Trophoblast cell (in vitro differentiated cells and primary cell): ENCODE data around the gene STMP1.
A peak's percentile ranks its signal among the peaks of the same experiment; 100 is the strongest.

Source experiments
- DNase-seq, 2 donors: peaks; one replicate each; pipeline ENCODE4 v3.0.0-alpha.2; 2016
- H2AFZ ChIP-seq: 2 replicates; pipeline ENCODE4 v1.6.1; 2013; ENCODE audit warnings: low read length, moderate library complexity, mild to moderate bottlenecking; ENCODE audit not compliant: insufficient read depth, poor library complexity
- H2AK5ac ChIP-seq: 2 replicates; pipeline ENCODE4 v1.6.1; 2013; ENCODE audit warnings: mild to moderate bottlenecking, low read length
- H2BK120ac ChIP-seq: 2 replicates; pipeline ENCODE4 v1.6.1; 2013; ENCODE audit warnings: low read length, mild to moderate bottlenecking, moderate library complexity; ENCODE audit not compliant: insufficient read depth, poor library complexity
- H2BK12ac ChIP-seq: 2 replicates; pipeline ENCODE4 v1.6.1; 2013; ENCODE audit warnings: mild to moderate bottlenecking, low read length, moderate library complexity
- H2BK5ac ChIP-seq: 2 replicates; pipeline ENCODE4 v1.6.1; 2013; ENCODE audit warnings: low read length, low read depth, moderate library complexity, mild to moderate bottlenecking; ENCODE audit not compliant: poor library complexity
- H3K14ac ChIP-seq: 2 replicates; pipeline ENCODE4 v1.6.1; 2013; ENCODE audit warnings: mild to moderate bottlenecking, low read length
- H3K18ac ChIP-seq: 2 replicates; pipeline ENCODE4 v1.6.1; 2013; ENCODE audit warnings: mild to moderate bottlenecking, low read length
- H3K23ac ChIP-seq: 2 replicates; pipeline ENCODE4 v1.6.1; 2013; ENCODE audit warnings: low read length
- H3K27ac ChIP-seq: 2 replicates; pipeline ENCODE4 v1.5.1; 2013; ENCODE audit warnings: low read depth, mild to moderate bottlenecking, inconsistent platforms, low read length, moderate library complexity
- H3K27me3 ChIP-seq: 2 replicates; pipeline ENCODE4 v1.6.1; 2013; ENCODE audit warnings: inconsistent platforms, mild to moderate bottlenecking, low read length, moderate library complexity; ENCODE audit not compliant: insufficient read depth
- H3K36me3 ChIP-seq, 2 experiments: 1 replicate in 1 of 2; 2 replicates in 1 of 2; pipeline ENCODE4 v1.6.1; 2013; ENCODE audit warnings: low read length in 2 of 2, mild to moderate bottlenecking in 2 of 2, moderate library complexity in 1 of 2; ENCODE audit not compliant: insufficient read depth in 2 of 2, control insufficient read depth in 1 of 2
- H3K4ac ChIP-seq: 2 replicates; pipeline ENCODE4 v1.6.1; 2013; ENCODE audit warnings: low read depth, mild to moderate bottlenecking, low read length, moderate library complexity
- H3K4me1 ChIP-seq, 2 experiments: 1 replicate in 1 of 2; 2 replicates in 1 of 2; pipeline ENCODE4 v1.6.1; 2013; ENCODE audit warnings: low read length in 2 of 2, mild to moderate bottlenecking in 2 of 2, moderate library complexity in 1 of 2; ENCODE audit not compliant: insufficient read depth in 2 of 2, control insufficient read depth in 1 of 2
- H3K4me2 ChIP-seq: 2 replicates; pipeline ENCODE4 v1.6.1; 2013; ENCODE audit warnings: inconsistent platforms, mild to moderate bottlenecking, low read length, moderate library complexity
- H3K4me3 ChIP-seq: 2 replicates; pipeline ENCODE4 v1.5.1; 2013; ENCODE audit warnings: mild to moderate bottlenecking, low read depth, low read length, inconsistent platforms
- H3K79me1 ChIP-seq: one replicate; pipeline ENCODE4 v1.6.1; 2013; ENCODE audit warnings: low read length
- H3K79me2 ChIP-seq: 2 replicates; pipeline ENCODE4 v1.6.1; 2013; ENCODE audit warnings: low read length, mild to moderate bottlenecking; ENCODE audit not compliant: control insufficient read depth, insufficient read depth, poor library complexity
- H3K9ac ChIP-seq: 2 replicates; pipeline ENCODE4 v1.6.1; 2013; ENCODE audit warnings: mild to moderate bottlenecking, low read length
- H3K9me3 ChIP-seq: 2 replicates; pipeline ENCODE4 v1.6.1; 2013; ENCODE audit warnings: low read depth, mild to moderate bottlenecking, control low read depth, inconsistent platforms, low read length; ENCODE audit not compliant: insufficient read depth
- H4K12ac ChIP-seq: 2 replicates; pipeline ENCODE4 v1.6.1; 2013; ENCODE audit warnings: low read depth, mild to moderate bottlenecking, low read length, moderate library complexity
- H4K8ac ChIP-seq: 2 replicates; pipeline ENCODE4 v1.6.1; 2013; ENCODE audit warnings: low read depth, mild to moderate bottlenecking, low read length, moderate library complexity
- H4K91ac ChIP-seq: one replicate; pipeline ENCODE4 v1.6.1; 2013; ENCODE audit warnings: low read depth, mild to moderate bottlenecking, low read length, moderate library complexity
- WGBS: extraction: QIAGEN DNeasy Blood & Tissue Kit; methylation state at CpG from one replicate; pipeline ENCODE4 v1.1.7; 2013; ENCODE audit warnings: missing lambda C conversion rate; ENCODE audit not compliant: insufficient read length, insufficient coverage; ENCODE audit errors: extremely low coverage; 5-methylcytosine and 5-hydroxymethylcytosine counted together

Gene STMP1

GRCh38 chr7:135644154-135644553, 18.2 kb upstream of the STMP1 start:
- no peak overlapping the region for H2BK5ac ChIP-seq
- no peak for DNase-seq
- H2AFZ ChIP-seq, result no peak overlapping the region
- H4K12ac ChIP-seq, result no peak overlapping the region
- H3K18ac ChIP-seq, result no peak overlapping the region
- H2AK5ac ChIP-seq, result no peak overlapping the region
- no peaks in the 10 kb centered on the region for H3K4me1 ChIP-seq
- H3K4ac ChIP-seq, result no peak overlapping the region
- no peak overlapping the region for H3K23ac ChIP-seq
- no peak overlapping the region for H2BK120ac ChIP-seq
- H3K4me2 ChIP-seq, result no peak overlapping the region
- no peaks in the 10 kb centered on the region for H3K9me3 ChIP-seq
- H3K36me3 ChIP-seq, result peaks cover 21 to 37% of the 10 kb centered on the region in 2 experiments
- H2BK12ac ChIP-seq, result no peak overlapping the region
- WGBS, result no CpG with 5 or more reads among the region's 3 CpGs
- H4K8ac ChIP-seq, result no peak overlapping the region
- no peaks in the 10 kb centered on the region for H3K79me1 ChIP-seq
- no peaks in the 10 kb centered on the region for H3K79me2 ChIP-seq
- no peak overlapping the region for H3K4me3 ChIP-seq
- H3K27ac ChIP-seq, result no peak overlapping the region
- no peak overlapping the region for H4K91ac ChIP-seq
- H3K14ac ChIP-seq, result no peak overlapping the region
- no peaks in the 10 kb centered on the region for H3K27me3 ChIP-seq
- H3K9ac ChIP-seq, result no peak overlapping the region

DNA sequence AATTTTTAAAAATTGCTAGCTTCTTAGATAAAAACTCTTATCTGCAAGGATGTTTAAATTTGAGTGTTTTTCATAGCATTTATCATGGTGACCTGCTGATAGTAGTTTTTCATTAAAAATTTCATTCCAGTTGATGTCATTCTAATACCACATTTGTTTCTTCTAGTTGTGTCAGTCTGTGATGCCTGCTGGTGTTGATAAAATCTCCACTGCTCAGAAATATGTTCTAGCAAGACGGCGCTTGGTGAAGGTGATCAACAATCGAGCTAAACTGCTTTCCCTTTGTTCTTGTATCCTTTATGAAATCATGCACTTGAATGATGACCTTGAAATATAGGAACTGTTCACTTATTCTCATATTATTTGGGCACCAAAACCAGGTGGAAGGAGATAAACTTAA, 17.6 kb upstream of the STMP1 start:
- Histone ChIP-seq H3K9ac (no peak overlapping the region), H3K4me3 (no peak overlapping the region), H3K36me3 (peaks cover 18 to 33% of the 10 kb centered on the region in 2 experiments), H2BK12ac (no peak overlapping the region), H4K12ac (no peak overlapping the region), H2AK5ac (no peak overlapping the region), H2AFZ (no peak overlapping the region), H3K4ac (no peak overlapping the region), H3K4me2 (no peak overlapping the region), H2BK120ac (no peak overlapping the region), H3K79me1 (no peaks in the 10 kb centered on the region), H4K91ac (no peak overlapping the region), H3K27me3 (no peaks in the 10 kb centered on the region), H3K27ac (no peak overlapping the region), H3K4me1 (no peaks in the 10 kb centered on the region), H2BK5ac (no peak overlapping the region), H4K8ac (no peak overlapping the region), H3K79me2 (no peaks in the 10 kb centered on the region), H3K18ac (no peak overlapping the region), H3K9me3 (no peaks in the 10 kb centered on the region), H3K14ac (no peak overlapping the region), H3K23ac (no peak overlapping the region)
- no CpG with 5 or more reads among the region's 3 CpGs for WGBS
- peak in 1 of 2 donors; percentile 21 for DNase-seq

DNA sequence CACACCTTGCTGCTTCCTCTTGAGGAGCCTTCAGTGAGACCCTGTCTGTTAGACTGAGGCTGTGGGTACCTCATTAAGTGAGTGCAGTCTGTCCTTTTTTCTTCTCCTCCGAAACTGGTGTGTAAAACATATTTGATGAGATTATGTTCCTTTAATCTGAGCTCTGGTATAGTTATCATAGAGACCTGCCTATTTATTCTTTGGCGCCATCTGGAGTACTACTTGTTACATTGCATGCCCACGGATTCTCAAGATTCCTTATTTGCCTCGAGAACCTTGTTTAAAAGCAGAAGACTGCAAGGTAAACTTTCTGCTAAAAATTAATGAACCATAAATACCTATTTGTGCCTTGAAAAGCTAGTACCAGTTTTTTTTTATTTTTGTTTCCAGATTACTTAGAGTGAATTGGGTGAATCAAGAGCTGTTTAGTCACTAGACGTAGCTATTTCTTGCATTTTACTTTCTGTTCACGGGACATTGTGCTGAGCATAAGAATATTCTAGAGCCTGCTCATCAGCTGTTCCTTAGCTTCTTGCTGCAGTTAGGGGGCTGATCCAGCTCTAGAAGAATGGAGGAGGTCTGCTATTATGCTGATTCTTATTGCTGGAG, 16.9 kb upstream of the STMP1 start:
- H3K4me1 ChIP-seq, result peaks cover 0 to 3% of the 10 kb centered on the region in 2 experiments
- no peak overlapping the region for H2BK12ac ChIP-seq
- H3K23ac ChIP-seq, result no peak overlapping the region
- H3K4ac ChIP-seq, result no peak overlapping the region
- H3K4me2 ChIP-seq, result no peak overlapping the region
- no peak overlapping the region for H2BK5ac ChIP-seq
- no peak overlapping the region for H4K8ac ChIP-seq
- no peak overlapping the region for H3K14ac ChIP-seq
- no peak overlapping the region for H4K91ac ChIP-seq
- H3K27ac ChIP-seq, result no peak overlapping the region
- no peak overlapping the region for H2AFZ ChIP-seq
- no peaks in the 10 kb centered on the region for H3K27me3 ChIP-seq
- H3K4me3 ChIP-seq, result no peak overlapping the region
- no peak overlapping the region for H2BK120ac ChIP-seq
- H3K36me3 ChIP-seq, result peaks cover 18 to 31% of the 10 kb centered on the region in 2 experiments
- no peaks in the 10 kb centered on the region for H3K79me1 ChIP-seq
- H4K12ac ChIP-seq, result no peak overlapping the region
- WGBS, result no CpG with 5 or more reads among the region's 6 CpGs
- no peaks in the 10 kb centered on the region for H3K79me2 ChIP-seq
- peak; percentile 9 to 77 for DNase-seq
- H3K9me3 ChIP-seq, result no peaks in the 10 kb centered on the region
- no peak overlapping the region for H2AK5ac ChIP-seq
- H3K9ac ChIP-seq, result no peak overlapping the region
- no peak overlapping the region for H3K18ac ChIP-seq

DNA sequence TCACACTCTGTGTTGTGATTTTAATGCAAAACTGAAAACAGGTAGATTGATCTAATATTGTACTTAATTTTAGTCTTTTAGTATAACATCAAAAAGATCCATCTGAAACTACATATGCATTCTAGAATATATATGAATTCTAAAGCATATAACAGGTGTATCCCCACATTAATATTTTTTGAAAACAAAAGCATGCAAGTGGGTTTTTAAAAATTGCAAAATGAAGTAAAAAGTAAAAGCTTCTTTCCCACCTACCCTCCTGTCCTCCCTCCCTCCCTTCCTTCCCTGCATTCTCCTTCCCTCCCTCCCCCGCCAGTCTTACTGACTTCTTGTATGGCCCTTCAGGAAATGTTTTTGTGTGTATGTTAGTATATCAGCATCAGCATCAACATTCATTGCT, 14.6 kb upstream of the STMP1 start:
- no peak overlapping the region for H4K12ac ChIP-seq
- H3K9ac ChIP-seq, result no peak overlapping the region
- H3K23ac ChIP-seq, result no peak overlapping the region
- H3K14ac ChIP-seq, result no peak overlapping the region
- H3K18ac ChIP-seq, result no peak overlapping the region
- no peak overlapping the region for H2AFZ ChIP-seq
- no peak overlapping the region for H3K27ac ChIP-seq
- no peak overlapping the region for H3K4me3 ChIP-seq
- no peaks in the 10 kb centered on the region for H3K79me1 ChIP-seq
- H3K4ac ChIP-seq, result no peak overlapping the region
- H3K4me2 ChIP-seq, result no peak overlapping the region
- H3K79me2 ChIP-seq, result no peaks in the 10 kb centered on the region
- no peak overlapping the region for H4K91ac ChIP-seq
- no peak overlapping the region for H2BK120ac ChIP-seq
- no peak overlapping the region for H2BK12ac ChIP-seq
- no peaks in the 10 kb centered on the region for H3K9me3 ChIP-seq
- no CpG with 5 or more reads among the region's 1 CpG for WGBS
- no peak overlapping the region for H2BK5ac ChIP-seq
- DNase-seq, result no peak
- H2AK5ac ChIP-seq, result no peak overlapping the region
- no peak overlapping the region for H4K8ac ChIP-seq
- H3K4me1 ChIP-seq, result peaks cover 3 to 7% of the 10 kb centered on the region in 2 experiments
- H3K36me3 ChIP-seq, result peaks cover 8 to 22% of the 10 kb centered on the region in 2 experiments
- no peaks in the 10 kb centered on the region for H3K27me3 ChIP-seq
